Esophagus squamous epithelium (tissue), 5 donors: ENCODE data around the gene HSPA12A. TPM values are rescaled to one million over a fixed set of nuclear protein-coding genes. Genes with fewer than 3 reads are reported as not detected.
A peak's percentile ranks its signal among the peaks of the same experiment; 100 is the strongest.

Experiments
- DNase-seq: peaks from one replicate; lab custom pipeline; 2025; lab: John Stamatoyannopoulos, UW
- H3K27ac ChIP-seq, 4 donors: fragments of 200-600 bp; sonication (generic); one replicate each; pipeline ENCODE4 v1.5.1; 2016 to 2019; ENCODE audit warnings: mild to moderate bottlenecking in 1 of 4
- H3K27me3 ChIP-seq, 4 donors: fragments of 200-600 bp; sonication (generic); 1 replicate in 3 of 4; 2 replicates in 1 of 4; pipeline versions ENCODE4 v1.5.1 to v1.6.0; 2017 to 2021; ENCODE audit warnings: antibody characterized with exemption in 1 of 4
- H3K36me3 ChIP-seq, 3 donors: fragments of 200-600 bp; sonication (generic); one replicate each; pipeline ENCODE4 v1.5.1; 2016 to 2019
- H3K4me1 ChIP-seq, 3 donors: fragments of 200-600 bp; sonication (generic); one replicate each; pipeline ENCODE4 v1.5.1; 2017 to 2019
- H3K4me3 ChIP-seq, 4 donors: fragments of 200-600 bp; sonication (generic); 1 replicate in 3 of 4; 2 replicates in 1 of 4; pipeline ENCODE4 v1.5.1; 2016 to 2019; ENCODE audit warnings: mild to moderate bottlenecking in 2 of 4, moderate library complexity in 1 of 4
- H3K9me3 ChIP-seq, 3 donors: fragments of 200-600 bp; sonication (generic); one replicate each; pipeline ENCODE4 v1.5.1; 2016 to 2019
- CTCF ChIP-seq, 6 experiments: fragments of 450-650 bp in 4 of 6; fragments of 200-600 bp in 2 of 6; sonication (generic) in 2 of 6; IDR thresholded peaks; one replicate each; pipeline ENCODE4 v1.5.1; 2016 to 2019; ENCODE audit warnings: antibody characterized with exemption in 6 of 6, mild to moderate bottlenecking in 4 of 6, moderate library complexity in 4 of 6
- POLR2A ChIP-seq, 4 donors: fragments of 450-650 bp; IDR thresholded peaks; one replicate each; pipeline ENCODE4 v1.6.1; 2017; ENCODE audit warnings: antibody characterized with exemption in 4 of 4, mild to moderate bottlenecking in 4 of 4, moderate library complexity in 3 of 4
- WGBS, 2 donors: methylation state at CpG; one replicate each; pipeline ENCODE4 v1.1.5; 2018; 5-methylcytosine and 5-hydroxymethylcytosine counted together
- intact Hi-C: fragments of 100-400 bp; cut with DNase I; formaldehyde crosslinking; loops from one replicate; pipeline ENCODE4 v1.15.0; 2022
- total RNA-seq, 4 donors: library from RNA; depleted of rRNA; stranded (reverse); fragments of >200 nt; gene quantifications; one replicate each; pipeline ENCODE4 v1.1.0, GENCODE V29; 2016
- donor health status: DM: yes; HTN: yes; CAD: no.

HSPA12A gene
- total RNA-seq, 4 donors from 2014 or later = 1.9 to 5.9 (median 2.3) TPM

- no peak for DNase-seq
- Histone ChIP-seq H3K27me3 (no peaks in the 10 kb centered on the region), H3K4me3 (no peak overlapping the region), H3K9me3 (no peaks in the 10 kb centered on the region), H3K36me3 (no peaks in the 10 kb centered on the region), H3K27ac (no peak overlapping the region), H3K4me1 (no peaks in the 10 kb centered on the region)
- TF ChIP-seq CTCF (IDR thresholded peaks at IDR 0.05) (no peak), POLR2A (IDR thresholded peaks at IDR 0.05) (no peak)
- intact Hi-C loops = no loop called here
- 80 to 93% methylated on average over 7 of the region's 7 CpGs for WGBS, 2 donors
Observed at GRCh38 chr10:116697816-116698215, 44.5 kb downstream of the HSPA12A start.

- H3K36me3 ChIP-seq = no peaks in the 10 kb centered on the region
- no peak overlapping the region for H3K4me3 ChIP-seq
- WGBS, 2 donors = 67 to 83% methylated on average over 1 of the region's 1 CpG
- H3K9me3 ChIP-seq = no peaks in the 10 kb centered on the region
- H3K4me1 ChIP-seq = peaks cover 0 to 4% (median 0%) of the 10 kb centered on the region in 3 donors
- no peak overlapping the region for H3K27ac ChIP-seq
- intact Hi-C loops = no loop called here
- TF ChIP-seq POLR2A (IDR thresholded peaks at IDR 0.05) = no peak
- no peak for TF ChIP-seq CTCF (IDR thresholded peaks at IDR 0.05)
- no peak for DNase-seq
- no peaks in the 10 kb centered on the region for H3K27me3 ChIP-seq
Observed at GRCh38 chr10:116696919-116697318, 45.4 kb downstream of the HSPA12A start.

- Histone ChIP-seq H3K4me3 (no peak overlapping the region), H3K36me3 (no peaks in the 10 kb centered on the region), H3K4me1 (peaks cover 0 to 24% (median 0%) of the 10 kb centered on the region in 3 donors), H3K27me3 (peaks cover 0 to 3% (median 0%) of the 10 kb centered on the region in 4 donors), H3K27ac (no peak overlapping the region), H3K9me3 (no peaks in the 10 kb centered on the region)
- WGBS, 2 donors = 18 to 72% methylated on average over 1 to 3 of the region's 3 CpGs
- intact Hi-C loops = no loop called here
- no peak for DNase-seq
- no peak for TF ChIP-seq CTCF (IDR thresholded peaks at IDR 0.05)
- TF ChIP-seq POLR2A (IDR thresholded peaks at IDR 0.05) = no peak
Observed at GRCh38 chr10:116694927-116695268, 47.5 kb downstream of the HSPA12A start.

- Histone ChIP-seq H3K4me3 (no peak overlapping the region), H3K9me3 (no peaks in the 10 kb centered on the region), H3K27me3 (peaks cover 0 to 3% (median 0%) of the 10 kb centered on the region in 4 donors), H3K4me1 (peaks cover 0 to 24% (median 0%) of the 10 kb centered on the region in 3 donors), H3K27ac (no peak overlapping the region), H3K36me3 (no peaks in the 10 kb centered on the region)
- intact Hi-C loops = no loop called here
- WGBS, 2 donors = 48 to 53% methylated on average over 14 of the region's 14 CpGs
- no peak for TF ChIP-seq POLR2A (IDR thresholded peaks at IDR 0.05)
- no peak for DNase-seq
Observed at GRCh38 chr10:116694243-116694926, 48.0 kb downstream of the HSPA12A start.

- Histone ChIP-seq H3K27me3 (peaks cover 0 to 3% (median 0%) of the 10 kb centered on the region in 4 donors), H3K27ac (peak overlapping the region in 1 of 4 donors; percentile 6), H3K9me3 (no peaks in the 10 kb centered on the region), H3K4me1 (peaks cover 0 to 42% (median 0%) of the 10 kb centered on the region in 3 donors), H3K36me3 (no peaks in the 10 kb centered on the region), H3K4me3 (no peak overlapping the region)
- TF ChIP-seq POLR2A (IDR thresholded peaks at IDR 0.05) (no peak), CTCF (IDR thresholded peaks at IDR 0.05) (no peak)
- intact Hi-C loops = no loop called here
- WGBS, 2 donors = 80 to 83% methylated on average over 2 to 7 of the region's 8 CpGs
- DNase-seq = no peak
Observed at GRCh38 chr10:116692225-116692624, 50.1 kb downstream of the HSPA12A start.
